HepG2 (cell line): ENCODE data around the gene CD300LB. TPM values are rescaled to one million over a fixed set of nuclear protein-coding genes. Genes with fewer than 3 reads are reported as not detected.
A peak's percentile ranks its signal among the peaks of the same experiment; 100 is the strongest.

Source experiments
- ATAC-seq: fragments of 200-7000 bp; cut with Tn5 transposase; 3 replicates; pipeline ENCODE4 v1.9.1; 2020; ENCODE audit warnings: mild to moderate bottlenecking, moderate library complexity
- BruUV-seq: library from RNA; stranded (reverse); fragments of 400-500 nt; replicated peaks from 2 replicates; lab custom pipeline; 2021; lab: Mats Ljungman, UMichigan
- CTCF ChIA-PET: fragments of 300-600 bp; formaldehyde crosslinking; extraction: SDS; loops from one replicate; lab custom pipeline; 2021; ENCODE audit warnings: low total read pairs, inconsistent platforms, low intra/inter-chr PET ratio; lab: Yijun Ruan, JAX
- POLR2A ChIA-PET: fragments of 350-600 bp; sonication (Branson Sonifier 250); formaldehyde crosslinking; loops from one replicate; lab custom pipeline; 2020; ENCODE audit warnings: antibody characterized with exemption, inconsistent platforms; lab: Yijun Ruan, JAX
- DNase-seq: peaks from one replicate; pipeline ENCODE4 v3.0.0-alpha.2; 2015; ENCODE audit warnings: low spot score
- FAIRE-seq: peaks from 3 replicates; lab custom pipeline; 2011; peaks lifted over from hg19 to GRCh38; lab: Jason Lieb, UNC
- H2AFZ ChIP-seq: one replicate; pipeline ENCODE4 v1.6.1; 2011; ENCODE audit warnings: low read length, inconsistent platforms
- H3K27ac ChIP-seq: fragments of 300-600 bp; 3 replicates; pipeline ENCODE4 v1.8.0; 2011; ENCODE audit warnings: mixed run types, mild to moderate bottlenecking, mixed read lengths, low read length, inconsistent platforms; ENCODE audit not compliant: insufficient read depth; ENCODE audit errors: extremely low read length
- H3K27me3 ChIP-seq, 2 experiments: fragments of 200-600 bp in 1 of 2; 2 replicates in 1 of 2; 3 replicates in 1 of 2; pipeline versions ENCODE4 v1.6.0 to v1.8.0; 2011; ENCODE audit warnings: low read length in 2 of 2, mild to moderate bottlenecking in 2 of 2, moderate library complexity in 2 of 2, inconsistent platforms in 1 of 2; ENCODE audit not compliant: insufficient read depth in 2 of 2, control insufficient read depth in 1 of 2
- H3K36me3 ChIP-seq, 2 experiments: fragments of 200-600 bp in 1 of 2; replicated peaks in 1 of 2; 2 replicates in 1 of 2; 3 replicates in 1 of 2; pipeline versions ENCODE4 v1.5.1 to v1.8.0; 2011; ENCODE audit warnings: low read length in 2 of 2, inconsistent platforms in 1 of 2; ENCODE audit not compliant: insufficient read depth in 2 of 2, control insufficient read depth in 1 of 2
- H3K4me1 ChIP-seq: 2 replicates; pipeline ENCODE4 v1.5.1; 2012; ENCODE audit warnings: low read length, inconsistent platforms; ENCODE audit not compliant: insufficient read depth
- H3K4me2 ChIP-seq: 2 replicates; pipeline ENCODE4 v1.6.0; 2011; ENCODE audit warnings: low read depth, low read length, inconsistent platforms
- H3K4me3 ChIP-seq, 3 experiments: fragments of 200-600 bp in 1 of 3; sonication (generic), shearing (Covaris generic) in 1 of 3; replicated peaks in 1 of 3; 2 replicates each; pipeline ENCODE4 v1.5.1; 2011 to 2016; ENCODE audit warnings: low read length in 3 of 3, inconsistent platforms in 2 of 3, low read depth in 2 of 3, mild to moderate bottlenecking in 2 of 3, control low read depth in 1 of 3, mixed read lengths in 1 of 3; ENCODE audit not compliant: insufficient read depth in 1 of 3
- H3K79me2 ChIP-seq: one replicate; pipeline ENCODE4 v1.6.1; 2011; ENCODE audit warnings: low read length, inconsistent platforms; ENCODE audit not compliant: insufficient read depth
- H3K9ac ChIP-seq: 2 replicates; pipeline ENCODE4 v1.6.0; 2011; ENCODE audit warnings: mild to moderate bottlenecking, low read depth, low read length, inconsistent platforms; ENCODE audit not compliant: insufficient read depth
- H3K9me3 ChIP-seq: 2 replicates; pipeline ENCODE4 v1.5.1; 2012; ENCODE audit warnings: mild to moderate bottlenecking, low read length
- H4K20me1 ChIP-seq: 2 replicates; pipeline ENCODE4 v1.6.0; 2011; ENCODE audit warnings: inconsistent platforms, mild to moderate bottlenecking, low read length, moderate library complexity; ENCODE audit not compliant: insufficient read depth
- CBX5 ChIP-seq: sonication (generic); formaldehyde crosslinking; IDR thresholded peaks from 2 replicates; pipeline ENCODE4 v1.4.0; 2020; ENCODE audit warnings: missing genetic modification reagents, borderline replicate concordance
- CERS6 ChIP-seq: sonication (generic); formaldehyde crosslinking; IDR thresholded peaks from 2 replicates; pipeline ENCODE4 v1.5.0; 2020; ENCODE audit warnings: missing genetic modification reagents
- CREB1 ChIP-seq, 2 experiments: fragments of 450-650 bp in 1 of 2; IDR thresholded peaks; 2 replicates each; pipeline ENCODE4 v1.6.1; 2016 to 2017; ENCODE audit warnings: control low read depth in 1 of 2, mild to moderate bottlenecking in 1 of 2, missing compliant biosample characterization in 1 of 2, missing genetic modification characterization in 1 of 2
- GPN1 ChIP-seq: sonication (generic); formaldehyde crosslinking; IDR thresholded peaks from 2 replicates; pipeline ENCODE4 v1.5.1; 2020; ENCODE audit warnings: missing genetic modification reagents, borderline replicate concordance
- NCOA5 ChIP-seq: sonication (generic); formaldehyde crosslinking; IDR thresholded peaks from 2 replicates; pipeline ENCODE4 v1.4.0; 2020; ENCODE audit warnings: missing genetic modification reagents
- SNAPC4 ChIP-seq: sonication (generic); formaldehyde crosslinking; IDR thresholded peaks from 2 replicates; pipeline ENCODE4 v1.4.0; 2020; ENCODE audit warnings: mild to moderate bottlenecking, missing genetic modification reagents
- ZFP1 ChIP-seq: IDR thresholded peaks from 2 replicates; pipeline ENCODE4 v1.6.1; 2016
- ZNF615 ChIP-seq: sonication (generic); formaldehyde crosslinking; IDR thresholded peaks from 2 replicates; pipeline ENCODE4 v1.5.0; 2020; ENCODE audit warnings: mild to moderate bottlenecking, missing genetic modification reagents, borderline replicate concordance
- WGBS: methylation state at CpG from one replicate; pipeline ENCODE4 v1.1.6; 2017; ENCODE audit warnings: low lambda C conversion rate; 5-methylcytosine and 5-hydroxymethylcytosine counted together
- in situ Hi-C: cut with HindIII; loops from 2 replicates; pipeline ENCODE4 v1.10.0; 2017; ENCODE audit warnings: low pct_unique_long_range_greater_than_20kb; ENCODE audit not compliant: extremely low pct_ligation_motif_present
- intact Hi-C: fragments of 100-400 bp; cut with micrococcal nuclease; formaldehyde crosslinking; loops from one replicate; pipeline ENCODE4 v1.10.0; 2022; ENCODE audit not compliant: unreplicated experiment
- polyA plus RNA-seq, 8 experiments: library from polyadenylated mRNA; depleted of rRNA in 3 of 8; stranded (reverse) in 7 of 8; unstranded in 1 of 8; fragments of >200 nt; fragmentation: Illumina TruSeq in 4 of 8; extraction: Trizol in 4 of 8; gene quantifications; 2 replicates each; pipeline versions ENCODE4 v1.2.1 to v1.2.3, GENCODE V29; 2011 to 2016; ENCODE audit warnings: low read depth in 4 of 8, missing spikeins in 1 of 8, mixed read lengths in 1 of 8; ENCODE audit not compliant: insufficient read depth in 1 of 8
- total RNA-seq, 5 experiments: library from RNA; depleted of rRNA; stranded (reverse); fragments of >200 nt; fragmentation: Illumina TruSeq; extraction: Trizol; gene quantifications; 2 replicates each; pipeline ENCODE4 v1.2.3, GENCODE V29; 2016; ENCODE audit warnings: low read depth in 1 of 5

Gene CD300LB
- total and polyA plus RNA-seq, 2 of the 13 experiments (the other 11 are each of a cell fraction or from before 2014, with no cell fraction given), result not detected

DNA sequence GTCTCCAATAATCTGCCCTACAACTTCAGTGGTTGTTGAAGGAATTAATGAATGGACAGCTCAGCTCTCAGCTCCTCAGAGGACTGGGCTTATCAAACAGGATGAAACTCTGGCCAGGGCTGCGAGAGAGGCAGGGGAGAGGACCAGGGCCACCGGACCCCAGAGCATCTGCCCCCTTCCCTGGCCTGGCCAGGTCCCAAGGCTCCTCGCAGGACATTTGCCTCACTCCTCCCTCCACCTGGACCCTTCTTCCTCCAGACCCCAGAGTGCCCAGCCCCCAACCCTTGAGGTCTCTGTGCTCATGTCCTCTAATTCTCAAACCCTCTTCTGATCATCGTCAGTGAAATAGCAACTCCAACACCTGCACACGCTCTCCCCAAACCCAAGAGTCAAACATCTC, 10.9 kb upstream of the CD300LB start (continued):
- TF ChIP-seq SNAPC4 (CRISPR knock-in tag) (no peak), ZNF615 (CRISPR knock-in tag) (no peak), ZFP1 (CRISPR knock-in tag) (no peak), CBX5 (CRISPR knock-in tag) (no peak), NCOA5 (CRISPR knock-in tag) (no peak)

DNA sequence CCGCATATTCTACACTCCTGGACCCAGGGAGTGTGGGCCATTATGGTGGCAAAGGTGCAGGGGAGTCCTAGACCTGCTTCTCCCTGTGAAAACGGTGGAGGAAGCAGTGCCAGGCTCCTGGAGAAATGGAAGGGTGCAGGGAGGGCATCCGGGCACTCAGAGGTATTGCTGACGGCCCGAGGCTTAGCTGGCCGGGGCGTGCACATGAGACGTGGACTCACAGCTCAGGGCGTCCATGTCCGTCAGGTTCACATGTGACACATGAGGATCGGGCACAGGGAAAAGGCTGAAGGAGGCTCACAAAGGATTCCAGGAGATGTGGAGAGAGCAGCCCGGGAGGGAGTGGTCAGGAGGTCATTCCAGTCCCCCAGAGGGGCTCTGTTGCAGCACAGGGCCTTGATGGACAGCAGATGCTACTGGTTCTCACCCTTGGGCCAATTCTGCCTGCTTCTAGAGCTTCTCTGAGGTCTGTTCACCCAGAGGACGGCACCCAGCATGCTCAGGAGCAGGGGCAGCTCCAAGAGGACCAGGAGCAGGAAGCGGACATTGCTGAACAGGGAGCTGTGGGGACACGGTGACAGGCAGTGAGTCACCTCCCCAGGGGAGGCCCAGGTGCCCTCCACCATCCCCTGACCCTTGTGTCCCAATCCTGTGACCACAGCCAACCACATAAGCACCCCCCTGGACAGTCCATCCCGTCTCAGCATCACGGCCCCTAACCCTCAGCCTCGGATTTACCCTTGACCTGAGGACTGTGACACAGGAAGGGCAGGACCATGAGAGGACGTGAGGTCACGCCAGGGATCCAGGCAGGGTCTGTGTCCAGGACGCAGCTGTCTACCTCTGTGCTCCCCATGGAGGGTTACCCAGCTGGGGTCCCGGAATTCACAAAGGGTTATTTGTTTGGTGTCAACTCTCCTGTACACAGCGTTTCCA, 10.2 kb upstream of the CD300LB start:
- no peaks in the 10 kb centered on the region for H3K36me3 ChIP-seq
- ATAC-seq (no peak), FAIRE-seq (no peak), DNase-seq (no peak)
- WGBS, result 11% methylated on average over 19 of the region's 23 CpGs
- BruUV-seq, result no TSS peak
- no peaks in the 10 kb centered on the region for H3K79me2 ChIP-seq
- H3K4me2 ChIP-seq, result no peak overlapping the region
- no peaks in the 10 kb centered on the region for H3K9me3 ChIP-seq
- CTCF ChIA-PET, result no interaction called here
- in situ Hi-C loops (no loop called here), intact Hi-C loops (no loop called here)
- H4K20me1 ChIP-seq, result no peaks in the 10 kb centered on the region
- H2AFZ ChIP-seq, result no peak overlapping the region
- H3K4me3 ChIP-seq, result no peak overlapping the region
- no peak overlapping the region for H3K27ac ChIP-seq
- H3K9ac ChIP-seq, result no peak overlapping the region
- H3K4me1 ChIP-seq, result no peaks in the 10 kb centered on the region
- TF ChIP-seq CREB1 (IDR thresholded peaks at IDR 0.05) (peak; percentile 22; the same call in 1 of the 2 replicates), CREB1 (CRISPR knock-in tag; IDR thresholded peaks at IDR 0.05) (no peak), GPN1 (CRISPR knock-in tag) (no peak), CERS6 (no peak)
- H3K27me3 ChIP-seq, result peaks cover 30 to 88% of the 10 kb centered on the region in 2 experiments
- POLR2A ChIA-PET, result no interaction called here
